Neural cell (in vitro differentiated cells): ENCODE measurements around the gene IL4I1. TPM values are rescaled to one million over a fixed set of nuclear protein-coding genes. Genes with fewer than 3 reads are reported as not detected.

Experiments used
- H2AFZ ChIP-seq: fragments of 200-600, 300-800 bp; sonication (generic), shearing (Covaris generic); 2 replicates; pipeline ENCODE4 v1.6.0; 2014; ENCODE audit warnings: low read depth, mild to moderate bottlenecking, antibody characterized with exemption, low read length, moderate library complexity
- H3F3A ChIP-seq: fragments of 200-600 bp; shearing (Covaris generic); 2 replicates; pipeline ENCODE4 v1.6.1; 2016; ENCODE audit warnings: mild to moderate bottlenecking, moderate library complexity, mixed read lengths, antibody characterized with exemption, low read length; ENCODE audit not compliant: insufficient read depth, poor library complexity, severe bottlenecking
- H3K27ac ChIP-seq: fragments of 200-600, 300-800 bp; sonication (generic), shearing (Covaris generic); 2 replicates; pipeline ENCODE4 v1.5.1; 2014; ENCODE audit warnings: mild to moderate bottlenecking, low read length, moderate library complexity
- H3K27me3 ChIP-seq: fragments of 300-800, 200-600 bp; sonication (generic), shearing (Covaris generic); 2 replicates; pipeline ENCODE4 v1.6.0; 2014; ENCODE audit warnings: mild to moderate bottlenecking, low read depth, low read length, moderate library complexity; ENCODE audit not compliant: insufficient read depth
- H3K36me3 ChIP-seq: fragments of 300-800, 200-600 bp; sonication (generic), shearing (Covaris generic); 2 replicates; pipeline ENCODE4 v1.5.1; 2014; ENCODE audit warnings: mild to moderate bottlenecking, antibody characterized with exemption, low read length, moderate library complexity; ENCODE audit not compliant: insufficient read depth
- H3K4me2 ChIP-seq: fragments of 300-800, 200-600 bp; sonication (generic), shearing (Covaris generic); 2 replicates; pipeline ENCODE4 v1.6.0; 2014; ENCODE audit warnings: mild to moderate bottlenecking, low read length
- H3K4me3 ChIP-seq: fragments of 300-800, 200-600 bp; sonication (generic), shearing (Covaris generic); 2 replicates; pipeline ENCODE4 v1.5.1; 2014; ENCODE audit warnings: mild to moderate bottlenecking, low read length, moderate library complexity
- H3K79me2 ChIP-seq: fragments of 200-600 bp; shearing (Covaris generic); replicated peaks from 2 replicates; pipeline ENCODE4 v1.6.0; 2014; ENCODE audit warnings: mild to moderate bottlenecking, low read length, moderate library complexity; ENCODE audit not compliant: insufficient read depth
- H3K9ac ChIP-seq: fragments of 300-800, 200-600 bp; sonication (generic), shearing (Covaris generic); 2 replicates; pipeline ENCODE4 v1.6.1; 2016; ENCODE audit warnings: mild to moderate bottlenecking, low read length, mixed read lengths
- H3K9me2 ChIP-seq: fragments of 200-600 bp; shearing (Covaris generic); 2 replicates; pipeline ENCODE4 v1.6.1; 2016; ENCODE audit warnings: mild to moderate bottlenecking, low read length, mixed read lengths; ENCODE audit not compliant: insufficient read depth
- H3K9me3 ChIP-seq: fragments of 200-600, 300-800 bp; sonication (generic), shearing (Covaris generic); 2 replicates; pipeline ENCODE4 v1.6.1; 2016; ENCODE audit warnings: mild to moderate bottlenecking, mixed run types, low read length, moderate library complexity, mixed read lengths
- H4K20me1 ChIP-seq: fragments of 200-600 bp; shearing (Covaris generic); 2 replicates; pipeline ENCODE4 v1.6.1; 2016; ENCODE audit warnings: mild to moderate bottlenecking, mixed run types; ENCODE audit not compliant: insufficient read depth
- CTCF ChIP-seq: fragments of 450-650 bp; IDR thresholded peaks from 2 replicates; pipeline ENCODE4 v1.5.1; 2014; ENCODE audit warnings: antibody characterized with exemption, mild to moderate bottlenecking, moderate library complexity; ENCODE audit not compliant: poor library complexity, severe bottlenecking
- EP300 ChIP-seq: fragments of 450-650 bp; conservative IDR thresholded peaks from 2 replicates; pipeline ENCODE4 v1.6.1; 2014; ENCODE audit warnings: antibody characterized with exemption, mild to moderate bottlenecking, moderate library complexity; ENCODE audit not compliant: poor library complexity, severe bottlenecking
- EZH2 ChIP-seq: fragments of 200-600, 300-800 bp; shearing (Covaris generic), sonication (generic); IDR thresholded peaks from 2 replicates; pipeline ENCODE4 v1.6.1; 2014; ENCODE audit warnings: antibody characterized with exemption, low read length, borderline replicate concordance, mild to moderate bottlenecking; ENCODE audit not compliant: insufficient read depth, poor library complexity, severe bottlenecking
- MXI1 ChIP-seq: fragments of 450-650 bp; conservative IDR thresholded peaks from 2 replicates; pipeline ENCODE4 v1.6.1; 2014; ENCODE audit warnings: antibody characterized with exemption, mild to moderate bottlenecking; ENCODE audit not compliant: poor library complexity, severe bottlenecking
- POLR2AphosphoS5 ChIP-seq: IDR thresholded peaks from 2 replicates; pipeline ENCODE4 v1.6.1; 2012
- RAD21 ChIP-seq: fragments of 450-650 bp; conservative IDR thresholded peaks from 2 replicates; pipeline ENCODE4 v1.6.1; 2014; ENCODE audit warnings: antibody characterized with exemption, mild to moderate bottlenecking, moderate library complexity
- REST ChIP-seq: IDR thresholded peaks from 2 replicates; pipeline ENCODE4 v1.6.1; 2012; ENCODE audit warnings: borderline replicate concordance
- SMC3 ChIP-seq: fragments of 450-650 bp; conservative IDR thresholded peaks from 2 replicates; pipeline ENCODE4 v1.6.1; 2014; ENCODE audit warnings: antibody characterized with exemption, mild to moderate bottlenecking, moderate library complexity; ENCODE audit not compliant: poor library complexity
- TAF1 ChIP-seq: IDR thresholded peaks from 2 replicates; pipeline ENCODE4 v1.6.1; 2012; ENCODE audit warnings: low read depth
- polyA plus RNA-seq: library from polyadenylated mRNA; depleted of rRNA; stranded (reverse); fragments of >200 nt; gene quantifications from 2 replicates; pipeline ENCODE4 v1.2.3, GENCODE V29; 2014

The IL4I1 gene
- polyA plus RNA-seq, 1 donor from 2014 or later = not detected

GRCh38 chr19:49932731-49933131 is 36.0 kb upstream of the IL4I1 start:
- Histone ChIP-seq H3K9me2 (no peaks in the 10 kb centered on the region), H3K9ac (no peak overlapping the region), H3K4me2 (no peak overlapping the region), H3K79me2 (peaks cover 13% of the 10 kb centered on the region), H3K4me3 (no peak overlapping the region), H3F3A (no peaks in the 10 kb centered on the region), H4K20me1 (no peaks in the 10 kb centered on the region), H2AFZ (no peak overlapping the region), H3K36me3 (no peaks in the 10 kb centered on the region), H3K9me3 (no peaks in the 10 kb centered on the region), H3K27ac (no peak overlapping the region), H3K27me3 (no peaks in the 10 kb centered on the region)
- no peak for TF ChIP-seq EZH2
- no peak for TF ChIP-seq REST
- TF ChIP-seq SMC3 = no peak

- Histone ChIP-seq H3K4me3 (no peak overlapping the region), H4K20me1 (no peaks in the 10 kb centered on the region), H2AFZ (no peak overlapping the region), H3K9ac (no peak overlapping the region), H3K9me3 (no peaks in the 10 kb centered on the region), H3K27ac (no peak overlapping the region), H3K36me3 (no peaks in the 10 kb centered on the region), H3K9me2 (no peaks in the 10 kb centered on the region), H3K27me3 (no peaks in the 10 kb centered on the region), H3F3A (no peaks in the 10 kb centered on the region), H3K79me2 (peaks cover 20% of the 10 kb centered on the region), H3K4me2 (no peak overlapping the region)
- no peak for TF ChIP-seq REST
- no peak for TF ChIP-seq EP300
- TF ChIP-seq CTCF = no peak
- TF ChIP-seq TAF1 = no peak
- no peak for TF ChIP-seq RAD21
- TF ChIP-seq EZH2 = no peak
- TF ChIP-seq MXI1 = no peak
- no peak for TF ChIP-seq SMC3
- TF ChIP-seq POLR2AphosphoS5 = no peak
These were observed 35.4 kb upstream of the IL4I1 start for GRCh38 chr19:49932041-49932451.
